NCI-H226 (cell line): ENCODE measurements around the gene ATP13A4.

Source experiments
- DNase-seq: peaks from one replicate; pipeline ENCODE4 v3.0.0-alpha.2; 2015

Gene ATP13A4, protein sequence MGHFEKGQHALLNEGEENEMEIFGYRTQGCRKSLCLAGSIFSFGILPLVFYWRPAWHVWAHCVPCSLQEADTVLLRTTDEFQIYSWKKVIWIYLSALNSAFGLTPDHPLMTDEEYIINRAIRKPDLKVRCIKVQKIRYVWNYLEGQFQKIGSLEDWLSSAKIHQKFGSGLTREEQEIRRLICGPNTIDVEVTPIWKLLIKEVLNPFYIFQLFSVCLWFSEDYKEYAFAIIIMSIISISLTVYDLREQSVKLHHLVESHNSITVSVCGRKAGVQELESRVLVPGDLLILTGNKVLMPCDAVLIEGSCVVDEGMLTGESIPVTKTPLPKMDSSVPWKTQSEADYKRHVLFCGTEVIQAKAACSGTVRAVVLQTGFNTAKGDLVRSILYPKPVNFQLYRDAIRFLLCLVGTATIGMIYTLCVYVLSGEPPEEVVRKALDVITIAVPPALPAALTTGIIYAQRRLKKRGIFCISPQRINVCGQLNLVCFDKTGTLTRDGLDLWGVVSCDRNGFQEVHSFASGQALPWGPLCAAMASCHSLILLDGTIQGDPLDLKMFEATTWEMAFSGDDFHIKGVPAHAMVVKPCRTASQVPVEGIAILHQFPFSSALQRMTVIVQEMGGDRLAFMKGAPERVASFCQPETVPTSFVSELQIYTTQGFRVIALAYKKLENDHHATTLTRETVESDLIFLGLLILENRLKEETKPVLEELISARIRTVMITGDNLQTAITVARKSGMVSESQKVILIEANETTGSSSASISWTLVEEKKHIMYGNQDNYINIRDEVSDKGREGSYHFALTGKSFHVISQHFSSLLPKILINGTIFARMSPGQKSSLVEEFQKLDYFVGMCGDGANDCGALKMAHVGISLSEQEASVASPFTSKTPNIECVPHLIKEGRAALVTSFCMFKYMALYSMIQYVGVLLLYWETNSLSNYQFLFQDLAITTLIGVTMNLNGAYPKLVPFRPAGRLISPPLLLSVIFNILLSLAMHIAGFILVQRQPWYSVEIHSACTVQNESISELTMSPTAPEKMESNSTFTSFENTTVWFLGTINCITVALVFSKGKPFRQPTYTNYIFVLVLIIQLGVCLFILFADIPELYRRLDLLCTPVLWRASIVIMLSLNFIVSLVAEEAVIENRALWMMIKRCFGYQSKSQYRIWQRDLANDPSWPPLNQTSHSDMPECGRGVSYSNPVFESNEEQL

DNA sequence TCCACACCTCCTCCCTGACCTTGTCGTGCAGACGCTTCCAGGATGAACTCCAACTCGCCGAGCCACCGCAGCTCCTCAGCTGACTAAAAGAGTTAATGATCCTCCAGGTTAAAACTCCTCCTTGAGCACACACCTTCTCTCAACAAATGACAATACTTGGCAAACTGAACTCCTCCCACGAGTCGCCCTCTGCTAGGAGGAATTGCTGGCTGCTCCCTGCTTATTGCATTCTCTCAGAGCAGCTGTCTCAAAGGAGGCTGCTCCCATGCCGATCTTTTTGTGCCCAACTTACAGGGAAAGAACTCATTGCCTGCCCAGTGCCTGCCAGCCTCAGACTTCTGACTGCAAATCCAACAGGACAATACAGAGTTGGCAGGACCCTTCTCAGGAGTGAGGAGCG lies at the start of gene ATP13A4:
TSS of gene ATP13A4 (minus strand) at position 85 of the 400 bp plus-strand sequence. CDS start 96 bp downstream, outside the sequence.
- no peak for DNase-seq

DNA sequence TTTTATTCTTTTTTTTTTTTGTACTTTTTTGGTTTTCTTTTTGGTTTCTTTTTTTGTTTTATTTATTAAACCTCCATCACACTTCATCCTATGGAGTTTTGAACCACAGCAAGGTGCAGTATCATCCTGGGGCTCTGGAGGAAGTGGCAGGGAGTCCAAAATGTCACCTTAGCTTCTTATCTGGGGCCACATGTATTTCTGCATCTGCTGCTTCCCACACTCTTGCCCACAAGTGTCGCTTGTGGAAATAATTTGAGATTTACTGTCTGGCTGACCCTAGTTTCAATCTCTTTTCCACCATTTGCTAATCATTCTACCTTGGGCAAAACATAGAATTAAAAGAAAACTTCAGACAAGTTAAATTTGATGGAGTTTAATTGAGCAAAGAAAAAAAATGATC lies 44.7 kb upstream of the ATP13A4 start:
- no peak for DNase-seq

DNA sequence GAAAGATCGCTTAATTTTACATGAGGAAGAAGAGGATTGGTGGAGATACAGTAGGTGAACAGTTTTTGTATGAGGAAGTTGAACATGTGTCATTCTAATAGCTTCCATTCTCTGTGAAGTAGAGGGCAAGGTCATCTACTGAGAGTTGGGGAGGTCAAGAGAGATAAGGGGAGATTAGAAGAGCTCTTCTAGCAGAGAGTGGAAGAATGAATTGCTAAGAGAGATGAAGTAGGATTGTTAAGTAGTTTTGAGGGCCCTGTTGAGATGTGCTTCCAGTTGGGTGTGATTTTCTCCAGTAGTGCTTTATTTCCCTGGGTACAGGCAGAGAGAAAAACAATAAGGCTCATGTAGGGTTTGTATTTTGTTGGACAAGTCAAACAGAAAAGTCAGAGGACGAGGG lies 43.5 kb upstream of the ATP13A4 start:
- no peak for DNase-seq

DNA sequence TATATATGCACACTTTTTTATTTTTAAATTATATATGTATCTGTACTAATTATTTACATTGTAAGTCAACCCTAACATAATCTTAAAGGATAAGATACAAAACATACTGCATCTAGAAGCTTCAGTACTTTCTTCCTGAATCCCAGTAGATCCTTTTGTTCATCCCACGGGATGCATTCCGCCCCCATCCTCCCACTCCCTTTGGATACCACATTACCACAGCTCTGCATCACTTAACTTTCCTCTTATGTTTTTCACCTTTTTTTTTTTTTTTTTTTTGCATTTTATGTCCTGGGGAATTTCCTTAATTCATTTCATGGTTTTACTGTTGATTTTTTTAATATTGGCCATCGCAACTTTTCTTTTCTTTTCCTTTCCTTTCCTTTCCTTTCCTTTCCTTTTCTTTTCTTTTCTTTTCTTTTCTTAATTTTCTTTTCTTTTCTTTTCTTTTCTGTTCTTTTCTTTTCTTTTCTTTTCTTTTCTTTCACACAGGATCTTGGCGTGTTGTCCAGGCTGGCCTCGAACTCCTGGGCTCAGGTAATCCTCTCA lies 41.3 kb upstream of the ATP13A4 start:
- DNase-seq, result no peak

DNA sequence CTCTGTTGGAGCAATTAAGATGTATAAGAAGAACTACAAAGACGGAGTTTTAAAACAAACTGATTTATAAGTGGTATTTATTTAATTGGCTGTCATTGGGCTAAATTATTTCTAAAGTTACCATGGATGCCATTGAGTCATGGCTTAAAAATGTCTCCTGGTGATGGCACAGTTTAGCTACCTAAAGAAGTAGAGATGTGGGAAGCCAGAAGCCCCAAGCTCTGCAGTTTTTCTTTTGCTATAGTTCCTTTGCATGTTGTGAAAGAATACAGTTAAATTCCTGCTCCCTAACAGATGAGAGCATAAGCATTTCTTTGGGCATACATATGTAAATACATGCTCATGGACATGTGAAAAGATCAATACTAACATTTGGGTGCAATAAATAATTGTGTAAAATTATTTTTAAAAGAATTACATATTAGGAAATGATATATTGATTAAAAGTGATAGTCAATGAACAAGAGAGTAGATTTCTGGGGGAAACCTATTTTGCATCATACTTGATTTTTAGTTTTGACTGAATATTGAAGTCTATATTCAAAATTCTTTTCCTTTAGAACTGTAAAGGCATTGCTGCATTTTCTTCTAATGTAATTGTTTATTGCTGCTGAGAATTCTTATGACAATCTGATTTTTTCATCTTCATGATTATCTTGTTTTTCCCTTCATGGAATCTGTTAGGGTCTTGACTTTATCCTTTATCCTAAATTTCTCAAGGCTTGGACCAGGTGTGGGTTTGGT lies 40.4 kb upstream of the ATP13A4 start:
- peak; percentile 29 for DNase-seq

DNA sequence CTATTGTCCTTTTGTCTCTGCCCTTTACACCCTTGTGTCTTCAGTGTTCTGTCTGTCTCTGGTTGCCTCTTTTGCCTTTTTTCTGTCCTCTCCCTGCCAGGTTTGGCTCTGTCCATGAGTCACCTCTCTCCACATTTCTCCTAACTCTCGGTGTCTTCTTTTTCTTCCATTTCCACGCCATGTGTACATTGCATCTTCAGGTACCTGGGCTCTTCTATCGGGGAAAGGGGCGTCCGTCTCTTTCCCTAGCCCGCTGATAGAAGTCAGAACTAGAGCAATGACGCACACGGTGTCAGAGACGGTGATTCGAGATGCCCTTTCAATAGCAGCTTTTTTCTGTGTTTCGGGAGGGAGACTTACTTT lies 39.0 kb upstream of the ATP13A4 start:
- DNase-seq, result no peak

DNA sequence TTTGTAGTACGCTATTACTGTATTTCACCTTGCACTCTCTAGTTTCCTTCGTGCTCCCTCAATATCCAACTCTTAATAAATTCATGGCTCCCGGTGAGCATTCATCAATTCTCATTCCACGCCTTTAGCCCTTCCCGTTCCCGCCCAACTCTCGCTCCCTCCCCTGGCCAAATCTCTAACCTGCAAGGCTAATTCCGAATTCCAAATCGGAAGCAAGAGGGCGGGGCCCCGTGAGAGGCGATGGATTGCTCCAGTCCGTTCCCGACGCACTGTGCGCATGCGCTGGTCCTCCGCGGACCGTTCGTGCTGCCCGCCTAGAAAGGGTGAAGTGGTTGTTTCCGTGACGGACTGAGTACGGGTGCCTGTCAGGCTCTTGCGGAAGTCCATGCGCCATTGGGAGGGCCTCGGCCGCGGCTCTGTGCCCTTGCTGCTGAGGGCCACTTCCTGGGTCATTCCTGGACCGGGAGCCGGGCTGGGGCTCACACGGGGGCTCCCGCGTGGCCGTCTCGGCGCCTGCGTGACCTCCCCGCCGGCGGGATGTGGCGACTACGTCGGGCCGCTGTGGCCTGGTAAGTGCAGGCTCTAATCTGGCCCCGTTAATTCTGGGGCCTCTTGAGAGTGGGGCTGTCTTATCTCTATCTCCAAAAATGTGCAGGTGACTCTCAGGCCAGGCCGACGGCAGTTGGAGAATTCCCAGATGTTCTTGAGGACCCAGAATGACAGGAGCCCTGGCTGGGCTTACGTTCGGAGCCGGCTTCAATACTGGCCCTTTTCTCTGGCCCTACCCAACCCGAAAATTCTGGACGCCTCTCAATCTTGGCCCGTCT lies 38.4 kb upstream of the ATP13A4 start, which contains the start of gene OPA1:
TSS of gene OPA1 (plus strand) at position 368 of the 827 bp plus-strand sequence. CDS start at position 538, 170 bp downstream.
- DNase-seq, result peak; percentile 99

DNA sequence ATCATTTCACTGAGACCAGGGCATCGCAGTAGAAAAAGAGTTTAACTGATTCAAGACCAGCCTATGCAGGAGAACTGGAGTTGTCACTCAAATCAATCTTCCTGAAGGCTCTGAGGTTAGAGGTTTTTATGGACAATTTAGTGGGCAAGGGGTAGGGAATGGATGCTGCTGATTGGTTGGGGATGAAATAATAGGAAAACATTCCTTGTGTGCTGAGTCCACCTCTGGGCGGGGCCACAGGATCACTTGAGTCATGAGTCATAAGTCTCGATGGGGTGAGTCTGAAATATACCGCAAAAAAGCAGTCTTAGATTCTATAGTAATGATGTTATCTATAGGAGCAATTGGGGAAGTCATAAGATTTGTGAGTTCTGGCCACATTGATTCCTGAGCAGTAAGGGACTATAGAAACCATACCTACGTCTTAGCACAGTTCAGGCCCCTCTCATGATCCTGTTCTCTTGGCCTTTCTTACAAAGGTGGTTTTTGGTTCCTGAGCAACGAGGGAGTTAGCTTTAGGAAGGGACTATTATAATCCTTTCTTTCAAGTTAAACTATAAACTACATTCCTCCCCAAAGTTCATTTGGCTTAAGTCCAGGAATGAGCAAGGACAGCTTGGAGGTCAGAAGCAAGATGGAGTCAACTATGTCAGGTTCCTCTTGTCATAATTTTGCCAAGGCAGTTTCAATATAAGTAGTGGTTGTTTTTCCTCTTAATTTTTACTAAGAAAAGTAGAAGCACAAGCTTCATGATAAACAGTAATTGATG lies 35.6 kb upstream of the ATP13A4 start:
- DNase-seq, result peak; percentile 88

DNA sequence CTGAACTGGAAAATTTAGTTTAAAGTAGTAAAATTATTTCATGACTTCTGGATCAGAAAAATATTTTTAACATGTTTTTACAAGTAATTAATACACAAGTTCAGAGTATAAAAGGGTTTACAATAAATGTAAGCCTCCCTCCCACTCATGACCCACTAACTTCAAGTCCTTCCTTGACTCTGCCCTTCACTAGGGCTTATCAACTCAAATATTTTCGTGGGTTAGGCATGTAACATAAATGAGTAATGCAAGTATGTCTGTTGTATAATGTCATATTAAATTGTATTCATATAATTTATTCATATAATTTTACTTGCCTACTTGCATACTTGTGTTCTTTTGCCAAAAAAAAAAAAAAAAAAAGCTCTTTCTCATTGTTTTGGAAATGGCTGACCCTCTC lies 34.9 kb upstream of the ATP13A4 start:
- peak; percentile 55 for DNase-seq

DNA sequence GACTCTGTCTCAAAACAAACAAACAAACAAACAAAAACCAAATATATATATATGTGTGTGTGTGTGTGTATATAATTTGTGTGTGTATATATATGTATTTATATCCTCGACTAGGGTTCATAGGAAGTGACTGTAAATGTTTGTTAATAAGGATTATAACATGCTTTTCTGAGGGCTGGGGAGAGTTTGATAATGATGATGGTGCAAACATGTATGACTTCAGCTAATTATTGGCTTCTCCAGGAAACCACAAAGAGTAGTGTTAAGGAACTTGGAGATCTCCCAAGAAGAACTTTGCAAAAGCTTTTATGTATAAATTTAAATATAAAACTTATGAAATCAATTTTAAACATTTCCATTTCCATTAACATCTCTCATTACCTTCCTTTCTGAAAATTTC lies 34.4 kb upstream of the ATP13A4 start:
- no peak for DNase-seq

DNA sequence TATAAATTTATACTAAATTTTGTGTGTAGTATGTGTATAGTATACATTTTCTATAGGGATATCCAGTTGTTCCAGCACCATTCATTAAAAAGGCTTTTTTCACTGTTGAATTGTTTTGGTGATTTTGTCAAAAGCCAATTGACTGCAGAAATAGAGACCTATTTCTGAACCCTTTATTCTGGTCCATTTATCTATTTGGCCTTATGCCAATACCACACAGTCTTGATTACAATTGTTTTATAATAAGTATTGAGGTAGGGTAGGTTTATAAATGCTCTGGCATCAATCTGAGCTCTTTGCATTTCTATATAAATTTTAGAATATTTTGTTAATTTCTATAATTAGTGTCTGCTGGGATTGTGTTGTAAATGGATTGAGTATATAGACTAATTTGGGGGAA lies 31.8 kb upstream of the ATP13A4 start:
- DNase-seq, result no peak

DNA sequence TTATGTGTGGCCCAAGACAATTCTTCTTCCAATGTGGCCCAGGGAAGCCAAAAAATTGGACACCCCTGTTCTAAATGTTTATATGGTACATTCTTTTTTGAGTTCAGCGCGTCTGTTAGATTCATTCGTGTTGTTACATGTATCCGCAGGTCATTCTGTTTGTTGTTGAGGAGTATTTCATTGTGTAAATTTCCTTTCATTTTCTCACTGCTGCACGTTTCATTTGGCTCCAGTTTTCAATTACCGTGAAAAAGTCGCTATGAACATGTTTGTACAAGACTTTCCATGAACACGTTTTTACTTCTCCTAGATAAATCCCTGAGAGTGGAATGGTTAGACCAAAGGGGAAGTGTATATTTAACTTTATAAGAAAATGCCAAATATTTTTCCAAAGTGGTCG lies 30.8 kb upstream of the ATP13A4 start:
- DNase-seq, result no peak

DNA sequence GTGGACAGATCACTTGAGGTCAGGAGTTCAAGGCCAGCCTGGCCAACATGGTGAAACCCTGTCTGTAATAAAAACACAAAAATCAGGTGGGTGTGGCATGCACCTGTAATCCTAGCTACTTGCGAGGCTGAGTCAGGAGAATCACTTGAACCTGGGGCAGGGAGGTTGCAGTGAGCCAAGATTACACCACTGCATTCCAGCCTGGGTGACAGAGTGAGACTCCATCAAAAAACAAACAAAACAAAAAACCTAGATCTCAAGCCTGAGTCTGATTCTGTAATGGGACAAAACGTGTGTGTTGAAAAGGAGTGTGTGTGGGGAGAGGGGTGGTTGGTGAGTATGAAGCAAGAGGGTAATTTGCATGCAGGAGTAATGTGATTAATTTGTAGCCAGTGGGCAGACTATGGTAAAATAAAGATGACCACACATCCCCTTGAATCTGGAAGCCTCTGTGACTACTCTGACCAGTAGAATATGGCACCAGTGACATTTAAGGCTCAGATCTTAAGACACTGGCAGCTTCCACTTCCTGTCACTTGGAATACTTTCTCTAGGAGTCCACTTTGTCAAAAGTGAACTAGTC lies 19.9 kb upstream of the ATP13A4 start:
- DNase-seq, result peak; percentile 5

DNA sequence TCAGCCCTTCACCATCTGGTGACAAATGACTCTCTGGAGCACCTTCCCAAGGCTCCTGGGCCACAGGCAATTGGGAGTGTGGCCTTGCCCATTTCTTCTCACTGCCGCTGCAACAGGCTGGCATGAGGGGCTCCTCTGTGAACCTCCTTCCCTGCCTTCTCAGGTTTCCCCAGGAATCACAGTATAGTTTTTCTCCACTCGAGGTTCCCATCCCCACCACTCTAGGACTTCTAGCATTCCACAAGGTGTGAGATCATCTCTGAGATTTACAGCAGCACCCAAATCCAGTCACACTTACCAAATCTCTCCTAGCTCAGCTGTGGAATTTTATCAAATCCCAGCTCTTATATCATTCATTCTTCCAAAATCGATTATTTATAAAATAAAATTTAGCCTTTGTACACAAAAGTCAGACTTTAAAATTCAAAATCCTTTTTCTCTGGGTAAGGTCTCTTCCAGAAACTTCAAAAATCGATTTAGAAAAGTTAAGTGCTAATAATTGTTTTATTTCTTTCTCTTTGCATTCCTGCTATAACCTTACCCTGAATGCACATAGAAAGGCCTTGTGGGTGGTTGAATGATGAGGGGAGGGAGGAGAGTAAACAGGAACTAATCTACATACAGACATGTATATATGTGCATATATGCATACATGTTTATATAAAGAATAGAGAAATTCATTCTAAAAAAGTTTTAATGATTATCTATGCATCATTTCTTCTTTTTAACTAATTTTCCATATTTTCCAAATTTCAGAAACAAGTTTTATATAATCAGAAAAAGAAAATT lies 18.9 kb upstream of the ATP13A4 start:
- peak; percentile 55 for DNase-seq

DNA sequence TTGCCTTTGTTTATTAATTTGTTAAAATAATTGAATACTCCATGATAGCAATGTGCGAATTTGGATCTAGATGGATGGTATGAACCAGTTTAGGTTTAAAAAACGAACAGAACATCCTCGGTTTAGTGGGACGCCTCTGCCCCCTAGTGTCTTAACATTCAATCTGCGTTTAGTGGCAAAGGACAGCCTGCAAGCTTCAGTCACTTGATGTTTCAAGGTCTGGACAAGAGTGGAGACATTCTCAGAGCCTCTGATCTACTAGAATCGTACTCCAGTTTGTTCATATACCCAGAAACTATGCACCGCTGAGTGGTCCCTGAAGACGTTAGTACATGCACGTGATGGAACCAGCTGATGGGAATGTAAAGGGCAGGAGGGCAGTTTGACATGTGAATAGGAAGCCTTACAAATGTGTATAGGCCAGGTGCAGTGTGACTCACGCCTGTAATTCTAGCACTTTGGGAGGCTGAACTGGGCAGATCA lies 17.8 kb upstream of the ATP13A4 start:
- DNase-seq, result peak; percentile 41

DNA sequence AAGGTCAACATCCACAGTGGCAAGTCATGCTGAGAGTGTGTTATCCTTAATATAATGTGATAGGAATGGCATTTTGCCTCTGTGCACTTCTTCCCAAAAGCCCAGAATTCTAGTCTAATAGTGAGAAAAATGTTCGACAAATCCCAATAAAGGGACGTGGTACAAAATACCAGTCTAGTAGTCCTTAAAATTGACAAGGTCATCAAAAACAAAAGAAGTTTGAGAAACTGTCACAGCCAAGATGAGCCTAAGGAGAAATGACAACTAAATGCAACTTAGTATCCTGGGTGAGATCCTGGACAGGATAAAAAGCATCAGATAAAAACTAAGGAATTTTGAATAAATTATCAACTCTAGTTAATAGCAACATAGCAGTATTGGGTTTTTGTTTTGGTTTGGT lies 14.4 kb upstream of the ATP13A4 start:
- no peak for DNase-seq

DNA sequence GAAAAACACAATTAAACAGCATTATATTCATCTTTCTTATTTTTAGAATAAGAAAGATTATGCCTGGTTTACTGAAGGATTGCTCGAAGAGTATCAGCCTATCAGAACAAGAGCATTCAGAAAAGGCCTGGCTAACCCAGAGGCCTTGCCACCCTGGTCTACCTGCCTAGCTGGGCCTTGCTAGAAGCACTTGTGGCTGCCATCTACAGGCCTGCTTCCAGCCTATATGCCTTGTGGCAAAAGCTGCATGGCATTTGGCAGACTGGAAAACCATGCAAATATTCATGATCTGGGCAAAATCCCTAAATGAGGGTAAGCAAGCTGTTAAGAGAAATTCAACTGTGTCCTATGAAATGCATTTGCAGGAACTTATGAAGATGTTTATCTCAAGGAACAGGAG lies 9.3 kb upstream of the ATP13A4 start:
- no peak for DNase-seq

DNA sequence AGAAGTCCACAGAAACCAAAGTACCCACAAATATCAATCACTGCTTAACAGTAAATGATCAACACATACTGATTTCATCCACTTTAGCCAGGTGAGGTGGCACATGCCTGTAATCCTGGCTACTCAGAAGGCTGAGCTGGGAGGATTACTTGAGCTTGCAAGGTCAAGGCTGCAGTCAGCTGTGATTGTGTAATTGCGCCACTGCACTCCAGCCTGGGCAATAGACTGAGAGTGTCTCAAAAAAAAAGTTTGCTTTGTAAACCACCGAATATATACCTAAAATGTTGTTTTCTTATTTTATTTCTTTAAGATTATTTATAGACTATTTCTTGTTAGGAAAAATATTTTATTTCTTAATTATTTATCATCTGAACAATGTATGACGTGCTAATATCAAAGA lies 8.7 kb upstream of the ATP13A4 start:
- DNase-seq, result no peak

DNA sequence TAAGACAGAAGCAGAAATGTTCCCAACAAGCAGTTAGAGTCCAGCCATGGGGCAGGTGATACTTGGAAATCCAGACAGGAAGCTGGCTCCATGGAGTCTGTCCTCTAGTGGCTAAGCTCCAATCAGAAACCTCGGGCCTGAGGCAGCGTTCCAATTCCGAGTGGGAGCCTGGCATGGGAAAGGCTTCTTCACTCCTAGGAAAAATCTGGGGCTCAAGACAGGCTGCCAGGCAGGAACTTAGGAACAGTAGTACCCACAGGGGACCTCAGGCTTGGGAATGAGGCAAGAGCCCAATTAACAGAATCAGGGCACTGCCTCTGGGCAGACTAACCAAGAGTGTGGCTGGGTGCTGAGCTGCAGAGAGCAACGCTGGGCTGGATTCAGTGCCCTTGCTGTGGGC lies 6.2 kb upstream of the ATP13A4 start:
- DNase-seq, result no peak
